PC-9 (cell line): ENCODE data around the gene MORF4L1. TPM values are rescaled to one million over a fixed set of nuclear protein-coding genes. Genes with fewer than 3 reads are reported as not detected.
"Not testable (repeated sequence)": the region's sequence is repeated elsewhere in the genome, so short reads cannot be mapped to it uniquely, and the experiment has no call there.

Source experiments
- BruUV-seq: library from RNA; stranded (reverse); fragments of 400-500 nt; replicated peaks from 2 replicates; lab custom pipeline; 2021; lab: Mats Ljungman, UMichigan
- CTCF ChIA-PET: fragments of 300-600 bp; sonication (Branson Sonifier 250); formaldehyde crosslinking; loops from one replicate; lab custom pipeline; 2022; ENCODE audit warnings: antibody characterized with exemption; lab: Charles Lee
- POLR2A ChIA-PET: fragments of 300-600 bp; sonication (Branson Sonifier 250); formaldehyde crosslinking; loops from one replicate; lab custom pipeline; 2022; ENCODE audit warnings: antibody characterized with exemption; ENCODE audit not compliant: unreplicated experiment; lab: Charles Lee
- DNase-seq, 2 experiments: peaks; one replicate each; pipeline versions ENCODE4 v3.0.0 to v3.0.0-alpha.2; 2015 to 2022; ENCODE audit warnings: mixed read lengths in 1 of 2
- H2AFZ ChIP-seq: fragments of 200-600 bp; sonication (generic); 2 replicates; pipeline ENCODE4 v1.8.1; 2017; ENCODE audit warnings: antibody characterized with exemption
- H3F3A ChIP-seq: fragments of 200-600 bp; sonication (generic); 2 replicates; pipeline ENCODE4 v1.8.1; 2017; ENCODE audit warnings: antibody characterized with exemption, mild to moderate bottlenecking, low read depth; ENCODE audit not compliant: insufficient read depth
- H3K27ac ChIP-seq: fragments of 200-600 bp; sonication (generic); 2 replicates; pipeline ENCODE4 v1.6.1; 2016; ENCODE audit warnings: mixed run types
- H3K27me3 ChIP-seq: fragments of 200-600 bp; sonication (generic); 2 replicates; pipeline ENCODE4 v1.6.1; 2016; ENCODE audit warnings: low read depth, mixed run types; ENCODE audit not compliant: insufficient read depth
- H3K36me3 ChIP-seq: fragments of 200-600 bp; sonication (generic); 2 replicates; pipeline ENCODE4 v1.6.1; 2016; ENCODE audit warnings: low read depth, mixed run types
- H3K4me1 ChIP-seq: fragments of 200-600 bp; sonication (generic); replicated peaks from 2 replicates; pipeline ENCODE4 v1.6.1; 2016; ENCODE audit warnings: mixed run types; ENCODE audit not compliant: insufficient read depth
- H3K4me2 ChIP-seq: fragments of 200-600 bp; sonication (generic); 2 replicates; pipeline ENCODE4 v1.6.1; 2017; ENCODE audit warnings: mixed run types
- H3K4me3 ChIP-seq: fragments of 200-600 bp; sonication (generic); 2 replicates; pipeline ENCODE4 v1.6.1; 2016; ENCODE audit warnings: mixed run types
- H3K79me2 ChIP-seq: fragments of 200-600 bp; sonication (generic); 2 replicates; pipeline ENCODE4 v1.6.1; 2017; ENCODE audit warnings: low read depth, mixed run types
- H3K9me2 ChIP-seq: fragments of 200-600 bp; sonication (generic); 2 replicates; pipeline ENCODE4 v1.8.1; 2017; ENCODE audit warnings: mild to moderate bottlenecking; ENCODE audit not compliant: insufficient read depth
- H3K9me3 ChIP-seq: fragments of 200-600 bp; sonication (generic); 2 replicates; pipeline ENCODE4 v1.8.1; 2016; ENCODE audit warnings: low read depth; ENCODE audit not compliant: insufficient read depth
- H4K20me1 ChIP-seq: fragments of 200-600 bp; sonication (generic); 2 replicates; pipeline ENCODE4 v1.8.1; 2017; ENCODE audit not compliant: insufficient read depth
- EZH2 ChIP-seq: fragments of 200-600 bp; sonication (generic); IDR thresholded peaks from 2 replicates; pipeline ENCODE4 v1.8.0; 2017; ENCODE audit warnings: antibody characterized with exemption, low read depth
- intact Hi-C: fragments of 100-400 bp; cut with micrococcal nuclease; formaldehyde crosslinking; loops from one replicate; pipeline ENCODE4 v1.10.0; 2022; ENCODE audit not compliant: unreplicated experiment
- total RNA-seq: library from RNA; stranded (reverse); gene quantifications from 2 replicates; pipeline ENCODE4 v1.2.3, GENCODE V29; 2021
- TF ChIP-seq, protein P1 (sequence below): fragments of 200-600 bp; sonication (generic); conservative IDR thresholded peaks from 2 replicates; pipeline ENCODE4 v1.6.1; 2017; ENCODE audit warnings: mixed run types, antibody characterized with exemption, mild to moderate bottlenecking, moderate library complexity

Gene MORF4L1
- total RNA-seq, 1 experiment from 2014 or later: 282 TPM

GRCh38 chr15:78875107-78875914 lies 2.6 kb downstream of the MORF4L1 start:
- POLR2A ChIA-PET: interaction anchor here (0.6 kb wide), 1 partner anchor 593 kb away, joined by 8 read pairs; no protein-coding TSS in a partner anchor

DNA sequence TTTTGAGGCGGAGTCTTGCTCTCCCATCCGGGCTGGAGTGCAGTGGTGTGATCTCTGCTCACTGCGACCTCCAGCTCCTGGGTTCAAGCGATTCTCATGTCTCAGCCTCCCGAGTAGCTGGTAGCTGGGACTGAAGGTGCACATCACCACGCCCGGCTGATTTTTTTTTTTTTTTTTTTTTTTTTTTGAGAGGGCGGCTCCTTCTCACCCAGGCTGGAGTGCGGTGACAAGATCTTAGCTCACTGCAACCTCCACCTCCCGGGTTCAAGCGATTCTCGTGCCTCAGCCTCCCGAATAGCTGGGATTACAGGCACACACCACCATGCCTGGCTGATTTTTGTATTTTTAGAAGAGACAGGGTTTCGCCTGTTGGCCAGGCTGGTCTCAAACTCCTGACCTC lies 4.3 kb downstream of the MORF4L1 start:
- H2AFZ ChIP-seq, H3K9me3 ChIP-seq, H3K9me2 ChIP-seq, DNase-seq, H3K27me3 ChIP-seq, intact Hi-C loops, H3K27ac ChIP-seq, CTCF ChIA-PET, H3K4me3 ChIP-seq, POLR2A ChIA-PET, BruUV-seq: not testable (repeated sequence)
- peak overlapping the region; percentile 46 for H3K4me2 ChIP-seq
- peaks cover 92% of the 10 kb centered on the region for H3K79me2 ChIP-seq
- H3F3A ChIP-seq: peaks cover 49% of the 10 kb centered on the region
- peaks cover 28% of the 10 kb centered on the region for H3K36me3 ChIP-seq
- peaks cover 58% of the 10 kb centered on the region for H3K4me1 ChIP-seq
- H4K20me1 ChIP-seq: peaks cover 82% of the 10 kb centered on the region

More at GRCh38 chr15:78875107-78875914, 2.6 kb downstream of the MORF4L1 start:
- no peak for TF ChIP-seq EZH2
- TF ChIP-seq, protein P1, sequence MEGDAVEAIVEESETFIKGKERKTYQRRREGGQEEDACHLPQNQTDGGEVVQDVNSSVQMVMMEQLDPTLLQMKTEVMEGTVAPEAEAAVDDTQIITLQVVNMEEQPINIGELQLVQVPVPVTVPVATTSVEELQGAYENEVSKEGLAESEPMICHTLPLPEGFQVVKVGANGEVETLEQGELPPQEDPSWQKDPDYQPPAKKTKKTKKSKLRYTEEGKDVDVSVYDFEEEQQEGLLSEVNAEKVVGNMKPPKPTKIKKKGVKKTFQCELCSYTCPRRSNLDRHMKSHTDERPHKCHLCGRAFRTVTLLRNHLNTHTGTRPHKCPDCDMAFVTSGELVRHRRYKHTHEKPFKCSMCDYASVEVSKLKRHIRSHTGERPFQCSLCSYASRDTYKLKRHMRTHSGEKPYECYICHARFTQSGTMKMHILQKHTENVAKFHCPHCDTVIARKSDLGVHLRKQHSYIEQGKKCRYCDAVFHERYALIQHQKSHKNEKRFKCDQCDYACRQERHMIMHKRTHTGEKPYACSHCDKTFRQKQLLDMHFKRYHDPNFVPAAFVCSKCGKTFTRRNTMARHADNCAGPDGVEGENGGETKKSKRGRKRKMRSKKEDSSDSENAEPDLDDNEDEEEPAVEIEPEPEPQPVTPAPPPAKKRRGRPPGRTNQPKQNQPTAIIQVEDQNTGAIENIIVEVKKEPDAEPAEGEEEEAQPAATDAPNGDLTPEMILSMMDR: no peak
- H3K27me3 ChIP-seq: no peaks in the 10 kb centered on the region
- peaks cover 39% of the 10 kb centered on the region for H3F3A ChIP-seq
- intact Hi-C loops: no loop called here
- BruUV-seq: no TSS peak
- no peaks in the 10 kb centered on the region for H3K9me2 ChIP-seq
- DNase-seq: no peak
- 0 out of 2 replicates have a peak overlapping the region, but pooled peaks have one; percentile 23 for H3K27ac ChIP-seq
- CTCF ChIA-PET: no interaction called here
- peaks cover 15% of the 10 kb centered on the region; the same call in 1 of the 2 replicates for H3K36me3 ChIP-seq
- H3K79me2 ChIP-seq: peaks cover 75% of the 10 kb centered on the region
- H3K9me3 ChIP-seq: no peaks in the 10 kb centered on the region
- peak overlapping the region; percentile 100 for H3K4me3 ChIP-seq
- peak overlapping the region; percentile 90 for H3K4me2 ChIP-seq
- H4K20me1 ChIP-seq: peaks cover 66% of the 10 kb centered on the region
- no peak overlapping the region for H2AFZ ChIP-seq
- H3K4me1 ChIP-seq: peaks cover 54% of the 10 kb centered on the region

DNA sequence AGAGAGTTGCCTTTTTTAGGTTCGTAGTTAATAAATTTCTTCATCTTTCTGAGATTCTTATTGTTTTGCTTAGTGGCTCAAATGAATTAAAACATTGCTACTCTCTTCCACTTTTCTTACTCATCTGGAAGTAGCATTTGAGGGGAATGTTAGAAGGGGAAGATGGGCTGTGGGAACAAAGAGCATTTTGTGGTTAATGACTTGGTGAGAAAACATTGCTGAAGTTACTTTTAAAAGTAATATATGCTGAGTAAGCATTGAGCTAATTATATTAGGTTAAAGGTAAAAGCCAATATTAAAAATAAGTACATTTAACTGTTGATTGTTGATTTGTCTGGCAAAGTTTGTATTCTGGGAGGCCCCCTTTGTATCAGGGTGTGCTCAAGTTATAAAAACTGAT lies 5.7 kb downstream of the MORF4L1 start:
- ChIA-PET CTCF (no interaction called here), POLR2A (no interaction called here)
- Histone ChIP-seq H3K36me3 (peaks cover 43% of the 10 kb centered on the region), H3K79me2 (peaks cover 100% of the 10 kb centered on the region), H3F3A (peaks cover 53% of the 10 kb centered on the region), H3K4me3 (peak overlapping the region; percentile 31; the same call in 1 of the 2 replicates), H3K9me2 (no peaks in the 10 kb centered on the region), H2AFZ (no peak overlapping the region), H3K4me1 (peaks cover 58% of the 10 kb centered on the region), H3K9me3 (no peaks in the 10 kb centered on the region), H3K27me3 (no peaks in the 10 kb centered on the region), H4K20me1 (peaks cover 96% of the 10 kb centered on the region), H3K27ac (peak overlapping the region; percentile 31), H3K4me2 (peak overlapping the region; percentile 46)
- DNase-seq: no peak
- TF ChIP-seq, protein P1: no peak
- TF ChIP-seq EZH2: no peak
- intact Hi-C loops: no loop called here
- BruUV-seq: no TSS peak
